Peyer's patch (tissue), 4 donors: ENCODE data around the gene CHIC2.

ENCODE experiments used
- CTCF ChIP-seq, 6 experiments: fragments of 450-650 bp in 4 of 6; fragments of 200-600 bp in 2 of 6; sonication (generic) in 1 of 6; IDR thresholded peaks; one replicate each; pipeline ENCODE4 v1.5.1; 2017 to 2019; ENCODE audit warnings: antibody characterized with exemption in 6 of 6, mild to moderate bottlenecking in 3 of 6, moderate library complexity in 1 of 6
- POLR2A ChIP-seq, 2 donors: fragments of 450-650 bp; IDR thresholded peaks; one replicate each; pipeline ENCODE4 v1.5.1; 2017; ENCODE audit warnings: antibody characterized with exemption in 2 of 2, mild to moderate bottlenecking in 2 of 2, moderate library complexity in 2 of 2

GRCh38 chr4:54096295-54096962 is 32.0 kb upstream of the CHIC2 start:
- TF ChIP-seq CTCF (IDR thresholded peaks at IDR 0.05) (no peak), POLR2A (IDR thresholded peaks at IDR 0.05) (no peak)
